ENCODE results near the gene SENP1. TPM values are rescaled to one million over a fixed set of nuclear protein-coding genes. Genes with fewer than 3 reads are reported as not detected.

SENP1 gene
- total RNA-seq, 1 experiment from 2014 or later: 28.8 TPM

DNA sequence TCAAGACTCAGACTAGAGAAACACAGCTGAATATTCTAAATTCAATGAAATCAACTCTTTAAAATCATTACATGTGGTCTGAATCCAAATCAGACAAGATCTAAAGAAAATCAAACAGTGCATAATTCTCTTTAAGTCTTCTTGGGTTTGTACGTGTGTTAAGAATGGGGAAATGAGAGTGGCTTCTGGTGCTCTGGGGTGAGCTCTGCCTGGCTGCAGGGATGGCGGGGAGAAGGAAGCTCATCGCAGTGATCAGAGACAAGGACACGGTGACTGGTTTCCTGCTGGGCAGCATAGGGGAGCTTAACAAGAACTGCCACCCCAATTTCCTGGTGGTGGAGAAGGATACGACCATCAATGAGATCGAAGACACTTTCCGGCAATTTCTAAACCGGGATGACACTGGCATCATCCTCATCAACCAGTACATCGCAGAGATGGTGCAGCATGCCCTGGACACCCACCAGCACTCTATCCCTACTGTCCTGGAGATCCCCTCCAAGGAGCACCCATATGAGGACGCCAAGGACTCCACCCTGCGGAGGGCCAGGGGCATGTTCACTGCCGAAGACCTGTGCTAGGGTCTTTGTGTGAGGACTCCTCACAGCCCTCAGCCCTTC, 20.9 kb downstream of the SENP1 start:
- Mint-ChIP-seq H3K4me1 (no peaks in the 10 kb centered on the region), H3K27me3 (ENCODE audit: low read depth) (no peaks in the 10 kb centered on the region), H3K9me3 (no peaks in the 10 kb centered on the region), H3K27ac (no peak overlapping the region; a peak in 1 of 7 replicates), H3K36me3 (ENCODE audit: insufficient read depth in 1 of 3, low read depth in 3 of 3) (peaks cover 14 to 64% (median 40%) of the 10 kb centered on the region in 3 experiments; a peak in 6 of 7 replicates), H3K4me3 (no peak overlapping the region)
- no peak overlapping the region for H3K14ac ChIP-seq (ENCODE audit: insufficient read depth, low read length)
- no peaks in the 10 kb centered on the region for H3K79me1 ChIP-seq (ENCODE audit: insufficient read depth, low read depth, low read length, poor library complexity, severe bottlenecking)
- no peaks in the 10 kb centered on the region for H4K20me1 ChIP-seq (ENCODE audit: control insufficient read depth, insufficient read depth, insufficient read length)
- H4K8ac ChIP-seq (replicated peaks; ENCODE audit: insufficient read length, low read depth, low read length): no peak overlapping the region
- H2AK5ac ChIP-seq (ENCODE audit: insufficient read length, low read length): no peak overlapping the region
- no peaks in the 10 kb centered on the region for H3K23me2 ChIP-seq (ENCODE audit: insufficient read length, low read depth, low read length, poor library complexity, severe bottlenecking)
- H4K91ac ChIP-seq (ENCODE audit: insufficient read length, low read depth, low read length): no peak overlapping the region
- H3K23ac ChIP-seq (ENCODE audit: insufficient read length, low read depth, low read length): no peak overlapping the region
- H3T11ph ChIP-seq (ENCODE audit: low read length): no peak overlapping the region
- no peak for DNase-seq
- no CpG with 5 or more reads among the region's 12 CpGs for WGBS (ENCODE audit: extremely low coverage, insufficient read length, low lambda C conversion rate)
- no peak overlapping the region for H2BK5ac ChIP-seq (ENCODE audit: insufficient read length, low read length)
- no peak overlapping the region for H2AFZ ChIP-seq (ENCODE audit: low read length)
- no peak overlapping the region for H3K56ac ChIP-seq (ENCODE audit: insufficient read length, low read depth, low read length)
- no peak overlapping the region for H2BK120ac ChIP-seq (ENCODE audit: low read depth, low read length, poor library complexity, severe bottlenecking)
- no peak overlapping the region for H3K18ac ChIP-seq (ENCODE audit: insufficient read length, low read depth, low read length)
- no peaks in the 10 kb centered on the region for H3K27me3 ChIP-seq (ENCODE audit: insufficient read depth, low read length)
- H2BK15ac ChIP-seq (ENCODE audit: low read depth, low read length): no peak overlapping the region
- no peak overlapping the region for H4K5ac ChIP-seq (ENCODE audit: insufficient read length, low read depth, low read length)
- no peaks in the 10 kb centered on the region for H3K9me3 ChIP-seq (ENCODE audit: control insufficient read depth, low read depth, low read length)
- H3K79me2 ChIP-seq (ENCODE audit: insufficient read depth, low read length): no peaks in the 10 kb centered on the region
- no peaks in the 10 kb centered on the region for H3K4me1 ChIP-seq (ENCODE audit: insufficient read depth, low read length)
- no peak overlapping the region for H2BK20ac ChIP-seq (ENCODE audit: low read depth, low read length, poor library complexity, severe bottlenecking)
- TF ChIP-seq, protein P1, sequence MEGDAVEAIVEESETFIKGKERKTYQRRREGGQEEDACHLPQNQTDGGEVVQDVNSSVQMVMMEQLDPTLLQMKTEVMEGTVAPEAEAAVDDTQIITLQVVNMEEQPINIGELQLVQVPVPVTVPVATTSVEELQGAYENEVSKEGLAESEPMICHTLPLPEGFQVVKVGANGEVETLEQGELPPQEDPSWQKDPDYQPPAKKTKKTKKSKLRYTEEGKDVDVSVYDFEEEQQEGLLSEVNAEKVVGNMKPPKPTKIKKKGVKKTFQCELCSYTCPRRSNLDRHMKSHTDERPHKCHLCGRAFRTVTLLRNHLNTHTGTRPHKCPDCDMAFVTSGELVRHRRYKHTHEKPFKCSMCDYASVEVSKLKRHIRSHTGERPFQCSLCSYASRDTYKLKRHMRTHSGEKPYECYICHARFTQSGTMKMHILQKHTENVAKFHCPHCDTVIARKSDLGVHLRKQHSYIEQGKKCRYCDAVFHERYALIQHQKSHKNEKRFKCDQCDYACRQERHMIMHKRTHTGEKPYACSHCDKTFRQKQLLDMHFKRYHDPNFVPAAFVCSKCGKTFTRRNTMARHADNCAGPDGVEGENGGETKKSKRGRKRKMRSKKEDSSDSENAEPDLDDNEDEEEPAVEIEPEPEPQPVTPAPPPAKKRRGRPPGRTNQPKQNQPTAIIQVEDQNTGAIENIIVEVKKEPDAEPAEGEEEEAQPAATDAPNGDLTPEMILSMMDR (conservative IDR thresholded peaks at IDR 0.05): no peak
- H3K4me2 ChIP-seq (ENCODE audit: insufficient read depth, insufficient read length, low read length): no peak overlapping the region
- no peak overlapping the region for H3K9ac ChIP-seq (ENCODE audit: extremely low read depth, insufficient read length, low read length)
- no peak overlapping the region for H3K27ac ChIP-seq (ENCODE audit: insufficient read length, low read depth, low read length)
- no peak overlapping the region for H3K4ac ChIP-seq (ENCODE audit: low read depth, low read length)
- no peak overlapping the region for H2BK12ac ChIP-seq (ENCODE audit: insufficient read length, low read depth, low read length)
